GM21825 (cell line): ENCODE measurements around the gene UBE2G2.

Experiments
- ATAC-seq: cut with Tn5 transposase; IDR thresholded peaks from one replicate; pipeline ENCODE4 v1.9.1; 2021; ENCODE audit warnings: mild to moderate bottlenecking, moderate library complexity; ENCODE audit not compliant: unreplicated experiment

UBE2G2 gene

DNA sequence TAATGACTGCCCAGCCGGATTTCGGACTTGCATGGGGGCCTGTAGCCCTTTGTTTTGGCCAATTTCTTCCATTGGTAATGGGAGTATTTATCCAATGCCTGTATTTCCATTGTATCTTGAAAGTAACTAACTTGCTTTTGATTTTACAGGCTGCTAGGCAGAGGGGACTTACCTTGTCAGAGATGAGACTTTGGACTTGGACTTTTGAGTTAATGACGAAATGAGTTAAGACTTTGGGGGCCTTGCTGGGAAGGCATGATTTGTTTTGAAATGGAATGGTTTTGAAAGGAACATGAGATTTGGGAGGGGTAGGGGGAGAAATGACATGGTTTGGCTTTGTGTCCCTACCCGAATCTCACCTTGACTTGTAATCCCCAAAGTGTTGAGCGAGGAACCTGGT, 9.6 kb downstream of the UBE2G2 start:
- ATAC-seq, result no peak

DNA sequence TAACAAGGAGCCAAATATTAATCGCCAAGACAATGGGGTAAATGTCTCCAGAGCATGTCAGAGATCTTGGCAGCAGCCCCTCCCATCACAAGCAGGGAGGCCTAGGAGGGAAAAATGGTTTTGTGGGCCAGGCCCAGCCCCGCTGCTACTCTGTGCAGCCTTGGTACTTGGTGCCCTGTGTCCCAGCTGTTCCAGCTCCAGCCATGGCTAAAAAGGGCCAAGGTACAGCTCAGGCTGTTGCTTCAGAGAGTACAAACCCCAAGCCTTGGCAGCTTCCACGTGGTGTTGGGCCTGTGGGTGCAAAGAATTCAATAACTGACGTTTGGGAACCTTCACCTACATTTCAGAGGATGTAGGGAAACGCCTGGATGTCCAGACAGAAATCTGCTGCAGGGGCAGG, 10.4 kb downstream of the UBE2G2 start:
- ATAC-seq, result no peak

- no peak for ATAC-seq
Measured at GRCh38 chr21:44790368-44790767, 11.3 kb downstream of the UBE2G2 start.

- ATAC-seq, result no peak
Measured at GRCh38 chr21:44789880-44790279, 11.7 kb downstream of the UBE2G2 start.

DNA sequence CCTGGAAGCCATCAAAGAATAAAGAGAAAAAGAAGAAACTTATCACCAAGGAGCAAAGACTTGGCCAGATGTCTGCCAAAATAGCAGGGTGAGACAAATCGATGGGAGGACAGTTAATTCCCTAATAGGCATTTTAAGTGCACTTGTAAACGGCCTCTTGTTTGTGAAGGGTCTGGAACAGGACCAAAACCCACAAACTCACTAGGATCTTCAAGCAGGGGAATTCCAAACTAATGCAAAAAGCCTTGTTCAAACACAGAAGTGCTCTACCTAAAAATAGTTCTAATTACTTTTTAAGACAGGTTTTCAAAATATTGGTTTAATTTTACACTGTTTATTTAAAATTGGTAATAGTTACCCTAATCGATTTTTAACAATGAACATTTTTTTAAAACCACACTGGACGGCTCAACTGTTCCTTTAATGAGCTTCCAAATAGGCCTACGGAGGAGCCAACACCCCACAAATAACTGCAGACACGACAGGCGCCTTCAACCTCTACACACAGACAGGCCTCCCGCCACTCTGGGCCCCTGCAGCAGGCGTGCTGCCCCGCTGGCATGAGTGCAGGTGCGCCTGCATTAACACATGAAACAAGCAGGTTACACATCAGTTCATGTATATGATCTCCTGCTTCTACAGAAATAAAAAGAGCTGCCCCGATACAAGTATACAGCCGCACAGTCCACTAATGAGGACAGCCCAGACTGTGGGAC, 15.8 kb downstream of the UBE2G2 start:
- no peak for ATAC-seq

- ATAC-seq, result no peak
Measured at GRCh38 chr21:44784810-44785209, 16.8 kb downstream of the UBE2G2 start.

DNA sequence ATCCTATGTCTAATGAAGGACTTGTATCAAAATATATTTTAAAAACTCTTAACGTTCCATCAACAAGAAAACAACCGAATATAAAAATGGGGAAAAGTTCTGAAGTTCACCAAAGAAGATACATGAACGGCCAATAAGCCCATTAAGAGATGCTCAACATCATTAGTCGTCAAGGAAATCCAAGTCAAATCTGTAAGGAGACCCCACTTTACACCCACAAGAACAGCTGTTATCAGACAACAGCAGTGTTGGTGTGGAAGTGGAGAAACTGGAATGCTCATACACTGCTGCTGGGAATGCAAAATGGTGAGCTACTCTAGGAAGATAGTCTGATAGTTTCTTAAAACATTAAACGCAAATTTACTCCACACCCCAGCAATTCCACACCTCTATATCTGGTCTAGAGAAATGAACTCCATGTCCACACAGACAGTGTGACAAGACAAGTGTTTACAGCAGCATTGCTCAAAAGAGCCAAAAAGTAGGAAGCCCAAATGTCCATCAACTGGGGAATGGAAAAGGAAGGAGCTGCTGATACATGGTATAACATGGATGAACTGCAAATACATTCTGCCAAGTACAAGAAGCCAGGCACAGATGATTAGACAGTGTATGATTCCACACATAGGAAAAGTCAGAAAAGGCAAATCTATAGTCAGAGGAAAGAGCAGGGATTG, 18.5 kb downstream of the UBE2G2 start:
- ATAC-seq, result no peak

DNA sequence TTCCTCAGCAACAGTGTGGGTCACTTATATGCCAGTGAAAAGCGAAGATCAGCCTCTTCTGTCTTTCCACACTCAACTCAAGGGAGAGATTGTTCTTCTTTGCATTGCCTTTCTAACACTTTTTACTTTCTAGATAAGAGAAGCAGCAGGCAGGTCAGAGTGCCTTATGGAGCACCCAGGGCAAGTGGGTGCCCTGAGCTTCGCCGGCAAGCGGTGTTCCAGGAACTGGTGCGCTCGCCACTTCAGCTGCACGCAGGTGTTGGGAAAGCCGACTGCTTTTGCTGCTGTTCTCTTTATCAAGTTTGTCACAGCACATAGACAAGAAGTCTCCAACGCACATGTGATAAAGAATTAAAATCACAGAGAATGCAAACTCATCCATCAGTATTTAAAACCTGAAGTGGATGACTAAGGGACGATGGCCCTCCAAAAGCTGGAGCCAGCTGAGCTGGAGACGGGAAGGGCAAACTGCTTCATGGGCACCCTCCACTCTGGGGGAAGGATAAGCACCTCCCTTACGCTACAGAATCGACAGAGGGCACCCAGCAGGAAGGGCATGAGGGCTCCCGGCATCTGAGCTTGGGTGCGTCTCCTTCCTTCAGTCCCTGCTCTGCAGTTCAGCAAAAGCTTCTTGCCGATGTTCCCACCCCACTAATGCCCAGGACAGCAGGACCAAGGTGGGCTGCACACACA, 20.7 kb downstream of the UBE2G2 start:
- no peak for ATAC-seq

GRCh38 chr21:44780137-44780502, 21.5 kb downstream of the UBE2G2 start:
- ATAC-seq, result no peak

- ATAC-seq, result no peak
Measured at GRCh38 chr21:44779417-44780136, 22.0 kb downstream of the UBE2G2 start.

DNA sequence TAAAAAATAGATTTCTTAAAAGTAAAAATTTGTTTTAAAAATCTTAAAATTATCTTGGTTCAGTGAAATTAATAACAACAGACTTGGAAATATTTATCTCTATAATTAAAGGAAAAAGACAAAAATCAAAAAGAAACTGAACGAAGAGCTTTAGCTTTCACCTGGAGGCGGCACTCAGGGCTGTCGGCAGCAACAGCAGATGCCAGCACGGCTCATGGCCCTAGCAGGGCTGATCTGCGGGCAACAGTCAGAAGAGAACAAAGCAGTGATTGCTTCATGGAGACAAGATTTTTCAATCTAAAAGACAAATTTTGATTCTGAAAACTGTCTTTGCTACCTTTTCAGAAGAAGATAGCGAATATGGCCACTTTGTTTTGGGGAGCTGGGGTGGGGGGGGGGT, 22.6 kb downstream of the UBE2G2 start:
- ATAC-seq, result no peak

GRCh38 chr21:44778499-44778911, 23.1 kb downstream of the UBE2G2 start:
- no peak for ATAC-seq

DNA sequence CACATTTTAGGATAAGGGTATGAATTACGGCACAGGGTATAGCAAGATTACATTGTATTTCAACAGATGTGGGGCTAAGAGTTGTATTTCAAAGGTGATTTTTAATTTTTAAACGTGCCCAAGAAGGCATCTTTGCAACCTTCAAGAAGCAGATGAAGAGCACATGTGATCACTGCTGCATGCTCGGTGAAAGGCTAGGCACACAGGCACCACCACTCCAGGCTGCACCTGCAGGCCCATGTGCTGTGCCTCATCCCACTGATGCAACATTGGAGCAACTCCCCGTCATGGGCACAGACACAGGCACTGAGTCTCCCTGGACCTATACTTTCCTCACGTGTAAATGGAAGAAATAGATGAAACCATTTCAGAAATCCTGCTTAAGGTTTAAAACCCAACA, 23.5 kb downstream of the UBE2G2 start:
- no peak for ATAC-seq

DNA sequence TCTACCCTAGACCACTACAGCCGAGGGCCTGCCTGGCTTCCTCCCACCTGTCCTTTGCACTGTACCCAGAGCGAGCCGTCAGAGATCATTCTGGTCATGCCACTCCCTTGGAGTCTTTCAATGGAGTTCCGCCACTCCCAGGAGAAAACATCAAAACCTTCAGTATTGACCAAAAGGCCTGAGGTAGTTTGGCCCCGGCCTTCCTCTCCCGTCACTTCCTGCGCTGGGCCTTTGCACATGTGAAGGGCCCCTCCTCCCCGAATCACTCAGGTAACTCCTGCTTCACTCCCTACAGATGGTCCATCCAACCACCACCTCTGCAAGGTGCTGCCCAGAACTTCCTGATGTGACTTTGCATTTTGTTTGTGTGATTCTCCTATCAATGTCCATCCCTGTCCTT, 26.6 kb downstream of the UBE2G2 start:
- no peak for ATAC-seq

DNA sequence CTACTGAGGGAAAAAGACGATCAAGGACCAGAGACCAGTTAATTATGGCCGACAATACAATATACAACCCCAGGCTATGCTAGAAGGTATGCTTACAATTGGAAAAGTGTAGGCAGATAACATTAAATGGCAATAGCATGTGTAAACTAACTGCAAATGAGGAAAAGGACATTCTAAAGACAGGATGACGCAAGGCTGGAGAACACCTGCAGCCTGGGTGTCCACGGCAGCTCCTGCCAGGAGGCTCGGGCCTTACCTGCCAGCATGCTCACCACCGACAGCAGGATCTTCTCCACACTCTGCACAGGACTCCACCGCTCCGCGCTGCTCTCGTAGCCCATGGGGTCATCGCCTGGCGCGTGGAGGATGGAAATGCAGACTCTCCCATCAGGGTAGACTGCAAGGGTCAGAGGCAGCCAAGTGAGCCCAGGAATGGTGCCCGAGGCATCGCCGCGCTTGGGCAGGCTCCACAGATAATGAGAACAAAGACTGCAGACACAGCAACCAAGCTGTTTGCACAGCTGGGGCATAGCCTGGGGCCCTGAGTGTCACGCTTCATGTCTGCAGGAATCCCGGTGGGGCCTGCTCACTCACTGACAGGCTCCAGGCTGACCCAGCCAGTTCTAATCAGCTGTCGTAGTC, 28.2 kb downstream of the UBE2G2 start:
- no peak for ATAC-seq

GRCh38 chr21:44771896-44772525, 29.6 kb downstream of the UBE2G2 start:
- no peak for ATAC-seq

DNA sequence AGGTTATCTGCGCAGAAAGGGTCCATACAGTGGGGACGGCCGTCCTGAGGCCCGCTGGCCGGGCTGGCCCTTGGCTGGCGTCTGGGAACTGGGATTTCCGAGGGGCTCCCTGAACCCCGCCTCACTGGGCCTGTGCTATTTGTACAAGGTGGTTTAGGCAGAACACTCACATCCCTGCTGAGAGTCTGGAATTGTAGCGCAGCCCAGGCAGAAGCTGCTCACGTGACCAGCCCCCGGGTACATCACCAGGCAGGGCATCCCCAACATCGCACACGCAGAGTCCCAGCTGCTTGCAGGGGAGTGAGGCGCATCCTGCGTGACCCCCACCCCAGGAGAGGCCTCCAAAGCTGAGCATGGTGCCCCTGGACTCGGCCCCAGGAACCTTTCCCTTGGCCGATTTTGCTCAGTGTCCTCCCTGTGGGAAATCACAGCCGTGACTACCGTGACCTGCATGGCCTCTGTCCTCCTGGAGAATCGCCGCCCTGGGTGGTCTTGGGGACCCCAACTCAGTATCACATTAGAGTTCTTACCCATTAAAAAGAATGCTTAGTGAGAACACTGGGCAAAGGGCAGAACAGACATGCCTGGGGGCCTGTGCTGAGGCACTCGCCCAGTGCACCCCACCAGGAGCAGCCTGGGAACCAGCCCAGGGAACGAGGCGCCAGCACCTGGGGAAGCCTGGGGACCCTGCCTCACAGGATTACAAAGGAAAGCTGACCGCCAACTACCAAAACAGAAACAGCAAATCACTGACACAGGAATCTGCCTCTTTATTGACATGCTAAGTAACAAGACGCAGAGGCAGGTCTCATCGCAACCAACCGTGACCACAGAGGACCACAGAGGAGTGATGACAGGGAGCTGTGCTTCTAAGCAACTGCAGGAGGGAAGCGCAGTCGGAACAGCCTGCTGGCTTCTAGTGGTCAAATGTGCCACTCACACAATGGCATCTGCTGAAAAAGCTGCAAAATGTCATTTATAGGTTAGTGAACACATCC, 33.5 kb downstream of the UBE2G2 start:
- no peak for ATAC-seq

DNA sequence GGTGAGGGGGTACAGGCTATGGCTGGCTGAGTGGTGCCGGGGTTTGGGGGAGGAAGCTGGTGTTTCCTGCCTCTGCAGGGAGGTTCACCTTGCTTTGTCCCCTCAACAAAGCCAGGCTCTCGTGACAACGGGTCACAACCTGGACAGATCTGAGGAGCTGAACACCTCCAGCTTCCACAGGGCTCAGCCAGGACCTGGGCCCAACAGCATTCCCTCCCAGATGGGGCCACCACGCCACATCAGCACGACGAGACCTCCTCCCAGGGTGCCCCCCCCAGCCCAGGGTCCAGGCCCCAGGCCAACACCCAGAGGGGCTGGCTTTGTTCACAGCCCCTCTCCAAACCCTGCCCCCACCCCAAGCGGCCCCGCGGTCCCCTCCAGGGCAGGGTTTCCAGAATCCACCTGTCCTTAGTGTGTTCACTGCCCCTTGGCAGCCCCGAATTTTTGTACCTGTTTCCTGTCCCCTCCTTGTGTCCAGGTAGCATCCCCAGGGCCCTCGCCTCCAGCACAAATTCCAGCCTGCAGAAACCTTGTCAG, 34.7 kb downstream of the UBE2G2 start:
- no peak for ATAC-seq
